Stimulated activated CD4-positive, alpha-beta T cell treated with anti-CD3 and anti-CD28 coated beads, Interleukin-12 subunit alpha, Interleukin-12 subunit beta, amount 100 ng/mL, for 24 hours (primary cell): ENCODE results near the gene ADD1.
A peak's percentile ranks its signal among the peaks of the same experiment; 100 is the strongest.
"Not testable (repeated sequence)": the region's sequence is repeated elsewhere in the genome, so short reads cannot be mapped to it uniquely, and the experiment has no call there.

Experiments used
- DNase-seq, 2 experiments: peaks; one replicate each; pipeline ENCODE4 v3.0.0-alpha.2; 2020; ENCODE audit warnings: low read depth in 2 of 2

ADD1 gene

DNA sequence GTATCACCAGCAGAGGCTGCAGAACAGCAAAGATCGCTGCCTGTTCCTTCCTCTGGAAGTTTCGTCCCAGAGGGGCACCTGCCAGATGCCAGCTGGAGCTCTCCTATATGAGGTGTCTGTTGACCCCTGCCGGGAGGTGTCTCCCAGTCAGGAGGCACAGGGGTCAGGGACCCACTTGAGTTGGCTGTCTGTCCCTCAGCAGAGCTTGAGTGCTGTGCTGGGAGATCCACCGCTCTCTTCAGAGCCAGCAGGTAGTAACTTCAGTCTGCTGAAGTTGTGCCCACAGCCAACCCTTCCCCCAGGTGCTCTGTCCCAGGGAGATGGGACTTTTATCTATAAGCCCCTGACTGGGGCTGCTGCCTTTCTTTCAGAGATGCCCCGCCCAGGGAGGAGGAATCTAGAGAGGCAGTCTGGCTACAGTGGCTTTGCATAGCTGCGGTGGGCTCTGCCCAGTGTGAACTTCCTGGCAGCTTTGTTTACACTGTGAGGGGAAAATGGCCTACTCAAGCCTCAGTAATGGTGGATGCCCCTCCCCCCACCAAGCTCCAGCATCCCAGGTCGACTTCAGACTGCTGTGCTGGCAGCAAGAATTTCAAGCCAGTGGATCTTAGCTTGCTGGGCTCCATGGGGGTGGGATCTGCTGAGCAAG is 78.9 kb downstream of the ADD1 start:
- DNase-seq: not testable (repeated sequence)

GRCh38 chr4:2923141-2923551 is 79.5 kb downstream of the ADD1 start:
- no peak for DNase-seq

- no peak for DNase-seq
These were observed 80.1 kb downstream of the ADD1 start for GRCh38 chr4:2923668-2924173.

DNA sequence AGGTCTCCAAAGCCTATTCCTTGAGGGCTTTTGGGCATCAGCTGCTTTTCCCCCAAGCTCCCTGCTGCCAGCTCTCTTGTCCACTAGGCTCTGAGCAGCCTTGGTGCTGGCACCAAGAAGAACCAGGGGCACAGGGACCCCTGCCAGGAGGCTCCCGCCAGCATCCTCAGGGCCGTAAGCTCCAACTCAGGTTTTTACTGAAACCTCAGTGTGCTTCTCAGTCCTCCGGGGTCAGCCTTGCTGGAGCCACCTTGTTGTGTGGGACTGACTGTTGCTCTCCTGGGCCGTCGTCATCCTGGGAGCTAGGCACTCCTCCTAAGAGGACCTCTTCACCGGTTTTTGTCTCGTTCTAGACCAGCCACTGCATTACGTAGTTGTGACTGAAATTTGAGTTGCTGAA is 80.6 kb downstream of the ADD1 start:
- DNase-seq: no peak

DNA sequence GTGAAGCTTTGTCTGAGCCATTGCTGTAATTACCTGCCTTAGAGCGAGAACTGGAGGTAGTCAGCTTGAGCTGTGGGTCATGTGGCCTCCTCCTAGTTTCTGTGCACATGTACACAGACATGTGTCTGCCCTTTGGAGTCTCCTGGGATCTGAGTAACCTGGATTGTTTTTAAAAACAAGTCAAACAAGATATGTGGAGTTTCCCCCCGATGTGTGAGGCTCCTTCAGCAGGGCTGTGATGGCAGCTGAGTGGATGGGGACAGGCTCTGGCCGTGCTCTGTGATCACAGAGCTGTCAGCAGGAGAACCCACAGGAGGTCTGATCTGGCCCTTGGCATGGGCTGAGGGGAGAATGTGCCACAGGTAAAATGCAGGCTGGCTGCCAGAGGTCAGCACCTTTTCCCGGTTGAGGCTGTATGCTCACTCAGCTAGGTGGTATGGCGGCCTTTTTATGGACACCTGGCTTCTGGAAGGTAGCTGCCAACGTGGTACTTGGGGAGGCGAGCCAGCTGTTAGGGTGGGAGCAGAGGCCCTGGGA is 81.2 kb downstream of the ADD1 start:
- DNase-seq: no peak

DNA sequence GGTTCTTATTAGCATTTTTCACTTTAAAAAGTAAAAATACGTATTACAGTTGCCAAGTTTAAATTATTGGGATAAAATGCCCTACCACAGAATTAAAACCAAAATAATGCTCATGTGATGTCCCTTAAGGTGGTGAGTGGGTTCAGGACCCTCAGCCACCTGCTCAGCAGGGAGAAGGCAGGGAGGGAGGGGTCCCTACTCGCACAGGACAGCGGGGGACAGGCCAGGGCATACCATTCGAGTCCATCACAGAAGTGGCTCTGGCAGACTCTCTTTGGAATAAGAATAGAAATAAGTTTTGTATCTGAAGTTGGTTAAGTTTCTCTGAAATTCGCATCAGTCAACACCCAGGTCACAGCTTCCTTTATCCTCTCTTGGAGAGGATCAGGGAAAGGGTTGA is 81.9 kb downstream of the ADD1 start:
- no peak for DNase-seq

DNA sequence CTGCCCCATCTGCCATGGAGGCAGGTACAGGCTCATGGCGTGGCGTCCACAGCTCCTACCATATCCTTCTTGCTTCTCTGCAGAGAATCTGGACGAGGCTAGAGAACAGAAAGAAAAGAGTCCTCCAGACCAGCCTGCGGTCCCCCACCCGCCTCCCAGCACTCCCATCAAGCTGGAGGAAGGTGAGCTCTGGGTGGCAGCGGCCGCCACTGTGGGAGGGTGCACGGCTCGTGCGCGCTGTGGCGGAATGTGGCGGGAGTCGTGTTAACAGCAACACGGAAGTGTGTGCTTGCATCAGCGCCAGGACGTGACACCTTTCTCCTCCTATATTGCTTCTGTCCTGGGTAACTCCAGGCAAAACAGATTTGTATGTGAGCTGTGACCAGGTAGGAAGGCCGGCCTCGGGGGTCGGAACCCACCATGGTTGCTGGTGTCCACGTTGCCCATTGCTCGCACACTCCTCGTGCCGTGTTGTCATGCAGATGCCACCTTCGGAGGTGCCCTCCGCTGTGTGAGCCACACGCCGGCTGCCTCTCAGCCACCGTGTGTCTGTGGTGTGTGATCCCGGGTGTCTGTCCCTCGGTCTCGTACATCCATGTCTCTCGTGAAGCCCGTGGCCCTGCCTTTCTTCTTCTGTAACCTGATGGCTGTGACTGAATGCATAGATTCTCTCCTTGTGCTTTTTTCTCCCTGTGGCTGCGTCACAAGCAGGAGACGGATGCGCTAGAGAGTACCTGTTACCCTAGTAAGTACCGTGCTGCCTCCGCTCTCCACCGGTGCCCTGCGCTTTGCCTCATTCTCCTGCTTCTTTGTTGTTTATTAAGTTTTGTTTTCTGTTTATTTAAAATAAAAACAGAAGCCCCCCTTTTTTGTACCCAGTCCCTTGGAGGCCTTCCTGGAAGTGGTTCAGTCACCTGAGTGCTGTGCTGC is 82.6 kb downstream of the ADD1 start:
- DNase-seq: no peak

- DNase-seq: no peak
These were observed 83.5 kb downstream of the ADD1 start for GRCh38 chr4:2927016-2927695.

DNA sequence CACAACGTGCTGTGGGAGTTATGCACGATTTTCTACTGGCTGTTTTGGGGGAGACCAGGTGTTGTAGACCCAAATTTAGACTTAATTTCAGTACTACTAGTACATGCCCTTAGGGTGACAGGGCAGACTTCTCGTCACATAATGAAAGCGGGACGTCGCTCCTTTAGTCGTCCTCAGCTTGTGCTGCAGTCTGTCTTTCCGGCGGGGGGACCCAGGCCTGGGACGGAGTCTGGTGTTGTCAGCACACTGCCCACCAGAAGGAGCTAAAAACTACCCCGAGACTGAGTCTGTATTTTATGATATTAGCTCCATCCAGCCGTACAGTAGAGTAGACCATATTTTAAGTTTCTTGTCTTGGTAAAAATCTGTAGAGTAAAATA is 84.0 kb downstream of the ADD1 start:
- DNase-seq: no peak

DNA sequence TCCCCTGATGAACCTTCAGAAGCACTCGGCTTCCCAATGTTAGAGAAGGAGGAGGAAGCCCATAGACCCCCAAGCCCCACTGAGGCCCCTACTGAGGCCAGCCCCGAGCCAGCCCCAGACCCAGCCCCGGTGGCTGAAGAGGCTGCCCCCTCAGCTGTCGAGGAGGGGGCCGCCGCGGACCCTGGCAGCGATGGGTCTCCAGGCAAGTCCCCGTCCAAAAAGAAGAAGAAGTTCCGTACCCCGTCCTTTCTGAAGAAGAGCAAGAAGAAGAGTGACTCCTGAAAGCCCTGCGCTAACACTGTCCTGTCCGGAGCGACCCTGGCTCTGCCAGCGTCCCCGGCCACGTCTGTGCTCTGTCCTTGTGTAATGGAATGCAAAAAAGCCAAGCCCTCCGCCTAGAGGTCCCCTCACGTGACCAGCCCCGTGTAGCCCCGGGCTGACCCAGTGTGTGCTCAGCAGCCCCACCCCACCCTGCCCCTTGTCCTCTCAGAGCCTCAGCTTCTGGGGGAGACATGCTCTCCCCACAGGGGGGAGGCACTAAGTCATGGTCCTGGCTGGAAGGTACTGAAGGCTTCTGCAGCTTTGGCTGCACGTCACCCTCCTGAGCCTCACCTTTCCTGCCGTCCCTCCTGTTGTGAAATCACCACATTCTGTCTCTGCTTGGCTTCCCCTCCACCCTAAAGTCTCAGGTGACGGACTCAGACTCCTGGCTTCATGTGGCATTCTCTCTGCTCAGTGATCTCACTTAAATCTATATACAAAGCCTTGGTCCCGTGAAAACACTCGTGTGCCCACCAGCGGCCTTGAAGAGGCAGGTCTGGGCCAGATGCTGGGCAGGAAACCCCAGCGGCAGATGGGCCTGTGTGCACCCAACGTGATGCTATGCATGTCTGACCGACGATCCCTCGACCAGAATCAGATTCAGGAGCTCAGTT is 84.9 kb downstream of the ADD1 start:
- no peak for DNase-seq

DNA sequence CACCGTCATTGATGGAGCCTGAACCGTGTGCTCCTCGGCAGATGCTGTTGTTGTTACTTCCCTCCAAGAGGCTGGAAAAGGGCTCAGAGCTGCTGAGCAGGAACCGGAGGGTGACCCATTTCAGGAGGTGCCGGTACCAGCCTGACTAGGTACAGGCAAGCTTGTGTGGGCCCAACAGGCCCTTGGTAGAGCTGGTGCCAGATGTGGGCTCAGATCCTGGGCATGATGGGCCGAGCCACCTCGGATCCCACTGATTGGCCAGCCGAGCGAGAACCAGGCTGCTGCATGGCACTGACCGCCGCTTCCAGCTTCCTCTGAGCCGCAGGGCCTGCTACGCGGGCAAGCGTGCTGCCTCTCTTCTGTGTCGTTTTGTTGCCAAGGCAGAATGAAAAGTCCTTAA is 85.8 kb downstream of the ADD1 start:
- DNase-seq: no peak

GRCh38 chr4:2930135-2930757 is 86.6 kb downstream of the ADD1 start:
- DNase-seq: no peak

DNA sequence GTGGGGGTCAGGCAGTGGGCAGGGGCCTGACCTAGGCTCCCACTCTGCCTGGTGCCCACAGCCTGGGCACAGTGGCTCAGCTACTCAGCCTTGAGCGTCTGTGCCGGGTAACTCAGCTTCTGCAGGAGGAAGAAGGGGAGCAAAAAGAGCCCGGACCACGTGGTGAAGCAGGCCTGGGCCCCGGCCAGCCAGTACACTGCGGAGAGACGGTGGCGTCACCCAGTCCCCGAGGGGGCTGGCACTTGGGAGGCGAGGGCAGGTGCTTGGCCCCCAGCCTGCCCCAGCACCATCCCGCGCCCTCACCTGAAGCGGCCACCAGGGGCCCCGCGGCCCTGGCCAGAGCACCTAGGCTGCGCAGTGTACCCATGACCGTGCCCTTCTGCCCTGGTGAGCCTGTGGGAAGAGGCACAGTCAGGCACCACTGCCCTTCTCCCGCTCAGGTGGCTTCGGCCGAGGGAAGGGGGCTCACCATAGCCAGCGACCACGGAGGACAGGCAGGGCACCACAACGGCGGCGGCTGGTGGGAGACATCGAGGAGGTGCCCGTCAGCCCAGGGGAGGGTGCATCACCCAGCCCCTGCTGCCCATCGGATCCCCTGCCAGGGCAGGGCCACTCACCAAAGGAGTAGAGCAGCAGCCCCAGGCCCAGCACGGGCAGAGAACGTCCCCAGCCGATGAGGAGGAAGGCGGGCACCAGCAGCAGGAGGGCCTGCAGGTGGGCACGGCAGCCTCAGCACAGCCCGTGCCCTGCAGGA is 87.3 kb downstream of the ADD1 start:
- DNase-seq: no peak

DNA sequence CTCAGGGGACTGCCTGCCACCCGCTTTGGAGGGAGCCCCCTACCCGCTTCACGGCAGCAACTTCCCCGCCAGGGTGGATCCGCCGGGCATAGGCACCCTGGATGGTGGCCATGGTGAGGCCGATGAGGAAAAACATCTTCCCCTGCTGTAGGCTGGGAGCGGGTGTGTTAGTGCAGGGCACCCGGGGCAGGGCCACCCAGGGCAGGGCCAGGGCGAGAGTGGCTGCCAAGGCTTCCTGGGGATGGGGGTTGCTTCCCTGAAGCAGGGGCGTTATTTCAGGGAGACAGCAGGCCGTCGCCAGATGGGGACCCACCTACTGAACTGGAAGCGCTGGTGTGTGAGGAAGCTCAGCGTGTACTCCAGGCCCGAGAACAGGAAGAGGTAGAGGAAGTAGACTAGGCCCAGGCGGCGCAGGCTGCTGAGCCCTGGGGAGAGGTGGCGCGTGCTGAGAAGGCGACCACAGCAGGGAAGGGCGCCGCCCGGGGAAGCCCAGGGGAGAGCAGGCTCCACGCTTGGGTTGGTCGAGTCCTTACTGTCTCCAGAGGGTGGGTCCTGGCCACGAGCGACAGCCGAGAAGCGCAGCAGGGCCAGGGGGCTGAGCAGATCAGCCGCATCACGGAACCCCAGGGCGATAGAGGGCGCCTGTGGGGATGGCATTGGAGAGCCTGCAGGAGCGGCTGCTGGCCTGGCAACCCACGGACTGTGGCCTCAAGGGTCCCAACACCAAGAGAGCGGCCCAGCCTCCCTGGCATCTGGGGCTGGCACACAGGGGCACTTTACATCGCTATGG is 88.1 kb downstream of the ADD1 start:
- DNase-seq: peak in 1 of 2 experiments; percentile 46

- DNase-seq: no peak
These were observed 88.8 kb downstream of the ADD1 start for GRCh38 chr4:2932321-2932950.

- no peak for DNase-seq
These were observed 89.4 kb downstream of the ADD1 start for GRCh38 chr4:2932951-2933565.

- DNase-seq: no peak
These were observed 90.0 kb downstream of the ADD1 start for GRCh38 chr4:2933566-2934076.
